ENCODE results near the gene GLS.

DNA sequence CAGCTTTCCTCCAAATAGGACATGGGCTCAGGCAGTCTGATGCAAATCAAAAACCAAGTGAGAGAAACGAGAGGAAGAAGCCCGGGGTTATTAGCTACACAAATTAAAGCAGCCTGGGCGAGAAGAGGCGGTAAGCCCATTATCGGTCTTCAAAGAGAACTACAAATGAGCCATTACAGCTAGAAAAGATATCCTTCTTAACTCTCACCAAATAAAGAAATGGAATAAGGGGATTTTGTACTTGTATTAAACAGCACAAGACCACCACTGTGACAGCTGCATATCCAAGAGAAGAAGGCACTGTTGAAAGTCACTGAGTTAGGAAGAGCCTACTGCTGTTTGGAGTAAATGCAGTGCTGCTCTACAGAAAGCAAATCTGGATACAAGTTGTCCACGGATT, 100.7 kb downstream of the GLS start:
- TF ChIP-seq, protein P1, sequence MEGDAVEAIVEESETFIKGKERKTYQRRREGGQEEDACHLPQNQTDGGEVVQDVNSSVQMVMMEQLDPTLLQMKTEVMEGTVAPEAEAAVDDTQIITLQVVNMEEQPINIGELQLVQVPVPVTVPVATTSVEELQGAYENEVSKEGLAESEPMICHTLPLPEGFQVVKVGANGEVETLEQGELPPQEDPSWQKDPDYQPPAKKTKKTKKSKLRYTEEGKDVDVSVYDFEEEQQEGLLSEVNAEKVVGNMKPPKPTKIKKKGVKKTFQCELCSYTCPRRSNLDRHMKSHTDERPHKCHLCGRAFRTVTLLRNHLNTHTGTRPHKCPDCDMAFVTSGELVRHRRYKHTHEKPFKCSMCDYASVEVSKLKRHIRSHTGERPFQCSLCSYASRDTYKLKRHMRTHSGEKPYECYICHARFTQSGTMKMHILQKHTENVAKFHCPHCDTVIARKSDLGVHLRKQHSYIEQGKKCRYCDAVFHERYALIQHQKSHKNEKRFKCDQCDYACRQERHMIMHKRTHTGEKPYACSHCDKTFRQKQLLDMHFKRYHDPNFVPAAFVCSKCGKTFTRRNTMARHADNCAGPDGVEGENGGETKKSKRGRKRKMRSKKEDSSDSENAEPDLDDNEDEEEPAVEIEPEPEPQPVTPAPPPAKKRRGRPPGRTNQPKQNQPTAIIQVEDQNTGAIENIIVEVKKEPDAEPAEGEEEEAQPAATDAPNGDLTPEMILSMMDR (IDR thresholded peaks at IDR 0.05 in 2 of 3, conservative IDR thresholded peaks at IDR 0.05 in 1 of 3; ENCODE audit: borderline replicate concordance in 1 of 3, insufficient read depth in 1 of 3, low read depth in 2 of 3, low read length in 2 of 3): no peak
- TF ChIP-seq POLR2AphosphoS5 (IDR thresholded peaks at IDR 0.05; ENCODE audit: low read depth, low read length): no peak
- TF ChIP-seq SIN3A (IDR thresholded peaks at IDR 0.05; ENCODE audit: low read depth): no peak
- TF ChIP-seq EZH2 (IDR thresholded peaks at IDR 0.05): no peak
- no peak for TF ChIP-seq RAD21 (IDR thresholded peaks at IDR 0.05; ENCODE audit: low read depth)
- TF ChIP-seq ZNF274 (IDR thresholded peaks at IDR 0.05; ENCODE audit: low read depth, low read length): no peak
- TF ChIP-seq, protein P2, sequence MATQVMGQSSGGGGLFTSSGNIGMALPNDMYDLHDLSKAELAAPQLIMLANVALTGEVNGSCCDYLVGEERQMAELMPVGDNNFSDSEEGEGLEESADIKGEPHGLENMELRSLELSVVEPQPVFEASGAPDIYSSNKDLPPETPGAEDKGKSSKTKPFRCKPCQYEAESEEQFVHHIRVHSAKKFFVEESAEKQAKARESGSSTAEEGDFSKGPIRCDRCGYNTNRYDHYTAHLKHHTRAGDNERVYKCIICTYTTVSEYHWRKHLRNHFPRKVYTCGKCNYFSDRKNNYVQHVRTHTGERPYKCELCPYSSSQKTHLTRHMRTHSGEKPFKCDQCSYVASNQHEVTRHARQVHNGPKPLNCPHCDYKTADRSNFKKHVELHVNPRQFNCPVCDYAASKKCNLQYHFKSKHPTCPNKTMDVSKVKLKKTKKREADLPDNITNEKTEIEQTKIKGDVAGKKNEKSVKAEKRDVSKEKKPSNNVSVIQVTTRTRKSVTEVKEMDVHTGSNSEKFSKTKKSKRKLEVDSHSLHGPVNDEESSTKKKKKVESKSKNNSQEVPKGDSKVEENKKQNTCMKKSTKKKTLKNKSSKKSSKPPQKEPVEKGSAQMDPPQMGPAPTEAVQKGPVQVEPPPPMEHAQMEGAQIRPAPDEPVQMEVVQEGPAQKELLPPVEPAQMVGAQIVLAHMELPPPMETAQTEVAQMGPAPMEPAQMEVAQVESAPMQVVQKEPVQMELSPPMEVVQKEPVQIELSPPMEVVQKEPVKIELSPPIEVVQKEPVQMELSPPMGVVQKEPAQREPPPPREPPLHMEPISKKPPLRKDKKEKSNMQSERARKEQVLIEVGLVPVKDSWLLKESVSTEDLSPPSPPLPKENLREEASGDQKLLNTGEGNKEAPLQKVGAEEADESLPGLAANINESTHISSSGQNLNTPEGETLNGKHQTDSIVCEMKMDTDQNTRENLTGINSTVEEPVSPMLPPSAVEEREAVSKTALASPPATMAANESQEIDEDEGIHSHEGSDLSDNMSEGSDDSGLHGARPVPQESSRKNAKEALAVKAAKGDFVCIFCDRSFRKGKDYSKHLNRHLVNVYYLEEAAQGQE (IDR thresholded peaks at IDR 0.05; ENCODE audit: low read depth): no peak
- TF ChIP-seq SP1 (IDR thresholded peaks at IDR 0.05; ENCODE audit: low read depth): no peak
- no peak for TF ChIP-seq ZFX (IDR thresholded peaks at IDR 0.05)
- TF ChIP-seq EZH2phosphoT487 (IDR thresholded peaks at IDR 0.05; ENCODE audit: borderline replicate concordance): no peak

Data from HCT116 (cell line).